Stimulated activated CD4-positive, alpha-beta T cell treated with anti-CD3 and anti-CD28 coated beads, Interleukin-12 subunit alpha, Interleukin-12 subunit beta, amount 100 ng/mL, for 48 hours (primary cell): ENCODE data around the gene CCDC9.
A peak's percentile ranks its signal among the peaks of the same experiment; 100 is the strongest.
"Not testable (repeated sequence)": the region's sequence is repeated elsewhere in the genome, so short reads cannot be mapped to it uniquely, and the experiment has no call there.

Experiments used
- DNase-seq, 3 donors: peaks; one replicate each; pipeline ENCODE4 v3.0.0-alpha.2; 2020; ENCODE audit warnings: low read depth in 2 of 3, low spot score in 1 of 3

The CCDC9 gene

GRCh38 chr19:47258895-47259555 lies 2.7 kb downstream of the CCDC9 start:
- DNase-seq = no peak

GRCh38 chr19:47260476-47260875 lies 4.2 kb downstream of the CCDC9 start:
- DNase-seq = no peak

- DNase-seq = not testable (repeated sequence)
Observed at GRCh38 chr19:47261946-47262793, 5.8 kb downstream of the CCDC9 start.

GRCh38 chr19:47264629-47265028 lies 8.3 kb downstream of the CCDC9 start:
- DNase-seq = no peak

- no peak for DNase-seq
Observed at GRCh38 chr19:47266401-47266941, 10.1 kb downstream of the CCDC9 start.

GRCh38 chr19:47267350-47267759 lies 11.0 kb downstream of the CCDC9 start:
- no peak for DNase-seq

GRCh38 chr19:47268028-47268427 lies 11.7 kb downstream of the CCDC9 start:
- DNase-seq = no peak

GRCh38 chr19:47269596-47269995 lies 13.3 kb downstream of the CCDC9 start:
- DNase-seq = no peak

- DNase-seq = no peak
Observed at GRCh38 chr19:47270408-47270807, 14.1 kb downstream of the CCDC9 start.

GRCh38 chr19:47271949-47272348 lies 15.6 kb downstream of the CCDC9 start:
- no peak for DNase-seq

GRCh38 chr19:47272448-47273312 lies 16.4 kb downstream of the CCDC9 start:
- peak in 1 of 3 donors; percentile 24 for DNase-seq

GRCh38 chr19:47273313-47274070 lies 17.2 kb downstream of the CCDC9 start:
- DNase-seq = peak; percentile 85 to 92 (median 86)

- peak; percentile 99 to 100 (median 100) for DNase-seq
Observed at GRCh38 chr19:47274071-47274890, 18.0 kb downstream of the CCDC9 start, which contains the start of gene INAFM1. Gene INAFM1, plus strand, starts transcription at chr19:47274885. Its CDS starts 35 bp downstream, at chr19:47274920.

- DNase-seq = no peak
Observed at GRCh38 chr19:47274891-47275761, 18.8 kb downstream of the CCDC9 start.

GRCh38 chr19:47275791-47276461 lies 19.6 kb downstream of the CCDC9 start:
- no peak for DNase-seq

GRCh38 chr19:47276513-47276912 lies 20.2 kb downstream of the CCDC9 start:
- DNase-seq = not testable (repeated sequence)

- DNase-seq = peak; percentile 57 to 64 (median 57)
Observed at GRCh38 chr19:47280183-47280797, 24.0 kb downstream of the CCDC9 start.
